SK-N-SH (cell line): ENCODE data around the gene KRT85.

Experiments used
- CHD2 ChIP-seq: fragments of 150-350 bp; IDR thresholded peaks from 2 replicates; pipeline ENCODE4 v1.6.1; 2018; ENCODE audit warnings: low read length; ENCODE audit not compliant: partially characterized antibody
- CTCF ChIP-seq: fragments of 200-600 bp; sonication (generic); IDR thresholded peaks from 2 replicates; pipeline ENCODE4 v1.6.1; 2017; ENCODE audit warnings: antibody characterized with exemption, mild to moderate bottlenecking, moderate library complexity
- ELF1 ChIP-seq: IDR thresholded peaks from 2 replicates; pipeline ENCODE4 v1.4.0; 2012
- EZH2phosphoT487 ChIP-seq: fragments of 200-600 bp; sonication (generic); IDR thresholded peaks from 2 replicates; pipeline ENCODE4 v1.6.1; 2017; ENCODE audit warnings: low read depth, mixed run types, mild to moderate bottlenecking, antibody characterized with exemption, moderate library complexity, borderline replicate concordance
- FOXM1 ChIP-seq: IDR thresholded peaks from 2 replicates; pipeline ENCODE4 v1.4.0; 2012; ENCODE audit warnings: low read depth, mild to moderate bottlenecking
- JUND ChIP-seq: IDR thresholded peaks from 2 replicates; pipeline ENCODE4 v1.4.0; 2012
- MXI1 ChIP-seq: IDR thresholded peaks from 2 replicates; pipeline ENCODE4 v1.6.1; 2012; ENCODE audit warnings: mild to moderate bottlenecking, low read depth, low read length, improper control_type of control experiment
- POLR2AphosphoS5 ChIP-seq: IDR thresholded peaks from 2 replicates; pipeline ENCODE4 v1.6.1; 2012; ENCODE audit warnings: low read depth, low read length
- RAD21 ChIP-seq: IDR thresholded peaks from 2 replicates; pipeline ENCODE4 v1.6.1; 2012; ENCODE audit warnings: mild to moderate bottlenecking, low read length
- RCOR1 ChIP-seq: fragments of 150-350 bp; IDR thresholded peaks from 2 replicates; pipeline ENCODE4 v1.6.1; 2017; ENCODE audit warnings: antibody characterized with exemption, low read length
- REST ChIP-seq: IDR thresholded peaks from 2 replicates; pipeline ENCODE4 v1.6.1; 2012; ENCODE audit warnings: mild to moderate bottlenecking, low read depth, low read length, moderate library complexity
- RXRA ChIP-seq: IDR thresholded peaks from 2 replicates; pipeline ENCODE4 v1.4.0; 2012; ENCODE audit warnings: low read depth, mild to moderate bottlenecking, borderline replicate concordance
- TCF12 ChIP-seq: IDR thresholded peaks from 2 replicates; pipeline ENCODE4 v1.4.0; 2012
- USF1 ChIP-seq: IDR thresholded peaks from 2 replicates; pipeline ENCODE4 v1.4.0; 2012; ENCODE audit warnings: low read depth, borderline replicate concordance

DNA sequence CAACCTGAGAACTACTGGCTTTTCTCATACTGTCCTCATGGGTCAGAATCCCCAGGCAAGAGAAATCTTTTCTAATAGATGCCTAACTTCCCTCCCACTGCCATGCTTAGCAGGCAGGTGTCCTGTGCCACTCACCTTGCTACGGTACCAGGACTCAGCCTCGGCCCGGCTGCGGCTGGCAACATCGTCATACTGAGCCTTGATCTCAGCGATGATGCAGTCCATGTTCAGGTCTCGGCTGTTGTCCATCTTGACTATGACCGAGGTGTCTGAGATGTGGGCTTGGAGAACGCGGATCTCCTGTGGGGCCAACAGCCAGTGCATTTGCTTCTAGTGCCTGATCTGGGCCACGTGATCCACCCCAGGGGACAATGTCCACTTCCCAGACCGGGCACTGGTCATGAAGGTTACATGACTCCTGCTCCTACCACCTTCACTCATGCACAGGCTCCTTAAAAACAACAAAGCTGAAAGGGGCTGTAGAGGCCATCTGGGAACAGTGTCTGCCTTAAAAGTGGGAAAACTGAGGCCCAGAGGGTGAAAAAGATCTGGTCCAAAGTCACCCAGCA lies 4.1 kb downstream of the KRT85 start:
- TF ChIP-seq POLR2AphosphoS5 (no peak), FOXM1 (no peak), CTCF (no peak), EZH2phosphoT487 (no peak), RAD21 (no peak), USF1 (no peak), CHD2 (no peak), JUND (no peak), RXRA (no peak), RCOR1 (no peak), MXI1 (no peak), ELF1 (no peak), TCF12 (no peak), REST (no peak)
